OCI-LY7 (cell line): Measurements from ENCODE around the gene LATS2. TPM values are rescaled to one million over a fixed set of nuclear protein-coding genes. Genes with fewer than 3 reads are reported as not detected.
"Not testable (repeated sequence)": the region's sequence is repeated elsewhere in the genome, so short reads cannot be mapped to it uniquely, and the experiment has no call there.

Experiments used
- BruUV-seq: library from RNA; stranded (reverse); fragments of 400-500 nt; replicated peaks from 2 replicates; lab custom pipeline; 2021; lab: Mats Ljungman, UMichigan
- CTCF ChIA-PET: fragments of 300-600 bp; sonication (Branson Sonifier 250); formaldehyde crosslinking; loops from one replicate; lab custom pipeline; 2022; ENCODE audit warnings: antibody characterized with exemption; ENCODE audit not compliant: unreplicated experiment; lab: Charles Lee
- POLR2A ChIA-PET: fragments of 300-600 bp; sonication (Branson Sonifier 250); formaldehyde crosslinking; loops from one replicate; lab custom pipeline; 2022; ENCODE audit warnings: antibody characterized with exemption; lab: Charles Lee
- DNase-seq: peaks from one replicate; pipeline ENCODE4 v3.0.0-alpha.2; 2015; ENCODE audit warnings: low spot score
- H2AFZ ChIP-seq: fragments of 200-600 bp; sonication (generic), shearing (Covaris generic); 2 replicates; pipeline ENCODE4 v1.6.1; 2014; ENCODE audit warnings: mild to moderate bottlenecking, antibody characterized with exemption, low read length, moderate library complexity
- H3K27ac ChIP-seq: fragments of 200-600 bp; sonication (generic); 2 replicates; pipeline ENCODE4 v1.5.1; 2014; ENCODE audit warnings: mixed run types, low read depth, mild to moderate bottlenecking, moderate library complexity, low read length, inconsistent platforms; ENCODE audit not compliant: poor library complexity, severe bottlenecking
- H3K36me3 ChIP-seq: fragments of 200-600 bp; sonication (generic); 2 replicates; pipeline ENCODE4 v1.6.1; 2014; ENCODE audit warnings: mild to moderate bottlenecking, antibody characterized with exemption, low read length, moderate library complexity, mixed read lengths; ENCODE audit not compliant: insufficient read depth
- H3K4me1 ChIP-seq: fragments of 200-600 bp; sonication (generic); 2 replicates; pipeline ENCODE4 v1.5.1; 2014; ENCODE audit warnings: mild to moderate bottlenecking, low read length; ENCODE audit not compliant: insufficient read depth, poor library complexity, severe bottlenecking
- H3K4me2 ChIP-seq: fragments of 200-600 bp; sonication (generic); 2 replicates; pipeline ENCODE4 v1.6.1; 2014; ENCODE audit warnings: mild to moderate bottlenecking, low read length
- H3K4me3 ChIP-seq: fragments of 200-600 bp; sonication (generic); 2 replicates; pipeline ENCODE4 v1.5.1; 2014; ENCODE audit warnings: mild to moderate bottlenecking, low read depth, low read length; ENCODE audit not compliant: poor library complexity, severe bottlenecking
- H3K79me2 ChIP-seq: fragments of 200-600 bp; sonication (generic); 2 replicates; pipeline ENCODE4 v1.6.1; 2016; ENCODE audit warnings: low read depth, mild to moderate bottlenecking, low read length, moderate library complexity, mixed read lengths; ENCODE audit not compliant: insufficient read depth
- H3K9me2 ChIP-seq: fragments of 200-600 bp; sonication (generic); 2 replicates; pipeline ENCODE4 v1.6.1; 2016; ENCODE audit warnings: mild to moderate bottlenecking, low read length, mixed read lengths; ENCODE audit not compliant: insufficient read depth
- H3K9me3 ChIP-seq: fragments of 200-600 bp; sonication (generic); 2 replicates; pipeline ENCODE4 v1.6.1; 2014; ENCODE audit warnings: mild to moderate bottlenecking, mixed run types, low read length, mixed read lengths
- H4K20me1 ChIP-seq: fragments of 200-600 bp; sonication (generic); 2 replicates; pipeline ENCODE4 v1.6.1; 2014; ENCODE audit warnings: mild to moderate bottlenecking, antibody characterized with exemption, low read length, moderate library complexity, mixed read lengths; ENCODE audit not compliant: insufficient read depth
- EZH2phosphoT487 ChIP-seq: fragments of 200-600 bp; sonication (generic); IDR thresholded peaks from 2 replicates; pipeline ENCODE4 v1.6.1; 2018; ENCODE audit warnings: low read depth, borderline replicate concordance, mild to moderate bottlenecking, mixed run types, antibody characterized with exemption, low read length, moderate library complexity, mixed read lengths
- intact Hi-C: fragments of 100-400 bp; cut with micrococcal nuclease; formaldehyde crosslinking; loops from one replicate; pipeline ENCODE4 v1.10.0; 2022; ENCODE audit not compliant: unreplicated experiment
- total RNA-seq, 2 experiments: library from RNA; depleted of rRNA in 1 of 2; stranded (reverse); fragments of >200 nt in 1 of 2; shearing (Covaris generic) in 1 of 2; gene quantifications; 2 replicates each; pipeline ENCODE4 v1.2.3, GENCODE V29; 2014 to 2022
- TF ChIP-seq, protein P1 (sequence below): fragments of 200-600 bp; sonication (generic); conservative IDR thresholded peaks from 2 replicates; pipeline ENCODE4 v1.5.1; 2014; ENCODE audit warnings: mild to moderate bottlenecking, antibody characterized with exemption, low read length, moderate library complexity, mixed read lengths

Gene LATS2
- total RNA-seq, 2 experiments from 2014 or later, result 0.19 to 1.3 TPM

DNA sequence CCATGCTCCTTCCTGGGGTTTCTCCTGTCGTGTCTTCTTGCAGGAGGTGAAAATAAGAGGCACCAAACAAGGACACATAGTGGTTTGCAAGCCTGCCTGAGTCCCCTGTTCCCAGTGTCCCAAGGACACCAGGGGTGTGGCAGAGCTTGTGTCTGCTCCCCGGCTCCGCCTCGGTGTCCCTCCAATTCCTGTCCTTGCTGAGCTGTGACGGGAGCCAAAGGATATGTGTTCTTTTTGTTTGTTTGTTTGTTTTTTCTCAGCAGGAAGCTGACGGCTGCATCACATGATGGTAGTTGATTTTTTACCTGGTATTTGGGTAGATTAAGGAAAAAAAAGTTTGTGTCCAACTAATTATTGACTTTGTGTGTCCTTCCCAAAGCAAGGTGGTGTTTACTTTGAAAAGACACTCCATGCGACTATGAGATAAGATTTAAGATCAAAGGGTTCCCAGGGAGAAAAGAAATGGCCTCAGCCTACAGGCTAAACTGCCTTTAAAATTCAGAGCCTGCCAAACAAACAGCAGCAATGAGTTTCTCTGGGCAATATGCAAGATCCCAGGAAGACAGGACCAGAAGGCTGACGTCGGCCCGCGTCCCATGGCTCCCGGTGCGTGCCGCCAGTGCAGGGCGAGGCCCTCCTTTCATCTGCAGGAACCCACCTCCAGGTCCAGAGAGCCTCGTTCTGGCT lies 108.0 kb downstream of the LATS2 start:
- Histone ChIP-seq H2AFZ (no peak overlapping the region), H3K9me2 (no peaks in the 10 kb centered on the region), H3K4me1 (no peaks in the 10 kb centered on the region), H4K20me1 (no peaks in the 10 kb centered on the region), H3K4me2 (no peak overlapping the region), H3K4me3 (no peak overlapping the region), H3K9me3 (no peaks in the 10 kb centered on the region), H3K36me3 (no peaks in the 10 kb centered on the region), H3K79me2 (no peaks in the 10 kb centered on the region), H3K27ac (no peak overlapping the region)
- intact Hi-C loops, result no loop called here
- BruUV-seq, result no TSS peak
- no peak for TF ChIP-seq EZH2phosphoT487
- TF ChIP-seq, protein P1, sequence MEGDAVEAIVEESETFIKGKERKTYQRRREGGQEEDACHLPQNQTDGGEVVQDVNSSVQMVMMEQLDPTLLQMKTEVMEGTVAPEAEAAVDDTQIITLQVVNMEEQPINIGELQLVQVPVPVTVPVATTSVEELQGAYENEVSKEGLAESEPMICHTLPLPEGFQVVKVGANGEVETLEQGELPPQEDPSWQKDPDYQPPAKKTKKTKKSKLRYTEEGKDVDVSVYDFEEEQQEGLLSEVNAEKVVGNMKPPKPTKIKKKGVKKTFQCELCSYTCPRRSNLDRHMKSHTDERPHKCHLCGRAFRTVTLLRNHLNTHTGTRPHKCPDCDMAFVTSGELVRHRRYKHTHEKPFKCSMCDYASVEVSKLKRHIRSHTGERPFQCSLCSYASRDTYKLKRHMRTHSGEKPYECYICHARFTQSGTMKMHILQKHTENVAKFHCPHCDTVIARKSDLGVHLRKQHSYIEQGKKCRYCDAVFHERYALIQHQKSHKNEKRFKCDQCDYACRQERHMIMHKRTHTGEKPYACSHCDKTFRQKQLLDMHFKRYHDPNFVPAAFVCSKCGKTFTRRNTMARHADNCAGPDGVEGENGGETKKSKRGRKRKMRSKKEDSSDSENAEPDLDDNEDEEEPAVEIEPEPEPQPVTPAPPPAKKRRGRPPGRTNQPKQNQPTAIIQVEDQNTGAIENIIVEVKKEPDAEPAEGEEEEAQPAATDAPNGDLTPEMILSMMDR, result no peak
- no peak for DNase-seq
- ChIA-PET POLR2A (no interaction called here), CTCF (no interaction called here)

- no peak overlapping the region for H3K27ac ChIP-seq
- no peaks in the 10 kb centered on the region for H3K9me3 ChIP-seq
- intact Hi-C loops, result no loop called here
- no peak overlapping the region for H3K4me3 ChIP-seq
- H3K79me2 ChIP-seq, result no peaks in the 10 kb centered on the region
- no peak for DNase-seq
- H3K4me1 ChIP-seq, result no peaks in the 10 kb centered on the region
- H3K36me3 ChIP-seq, result no peaks in the 10 kb centered on the region
- no peak for TF ChIP-seq EZH2phosphoT487
- POLR2A ChIA-PET, result no interaction called here
- no peaks in the 10 kb centered on the region for H3K9me2 ChIP-seq
- no peak overlapping the region for H3K4me2 ChIP-seq
- BruUV-seq, result no TSS peak
- H2AFZ ChIP-seq, result no peak overlapping the region
- H4K20me1 ChIP-seq, result no peaks in the 10 kb centered on the region
- CTCF ChIA-PET, result no interaction called here
Observed at GRCh38 chr13:20952838-20953237, 108.5 kb downstream of the LATS2 start.

DNA sequence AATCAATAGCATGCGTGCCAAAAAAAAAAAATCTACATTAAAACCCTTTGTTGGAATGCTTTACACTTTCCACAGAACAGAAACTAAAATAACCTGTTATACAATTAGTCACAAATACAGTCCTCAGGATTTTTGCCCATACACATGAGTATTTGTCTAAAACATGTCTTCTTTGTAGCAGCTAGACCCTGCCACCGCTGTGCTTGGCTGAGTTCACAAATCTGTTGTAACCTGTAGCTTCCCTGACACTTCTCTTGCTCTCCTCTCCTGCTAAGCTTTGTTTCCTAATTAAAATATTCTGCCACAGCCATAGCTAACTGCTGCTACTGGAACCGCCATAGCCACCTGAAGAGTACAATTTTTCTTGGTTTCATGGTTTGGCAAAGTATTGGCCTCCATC lies 113.4 kb downstream of the LATS2 start:
- intact Hi-C loops, H3K4me2 ChIP-seq, H3K27ac ChIP-seq, POLR2A ChIA-PET, DNase-seq, BruUV-seq, H3K4me3 ChIP-seq, H2AFZ ChIP-seq, H4K20me1 ChIP-seq, H3K9me3 ChIP-seq, H3K9me2 ChIP-seq, H3K79me2 ChIP-seq, H3K36me3 ChIP-seq, H3K4me1 ChIP-seq, CTCF ChIA-PET: not testable (repeated sequence)
